ENCODE results near the gene JADE2. TPM values are rescaled to one million over a fixed set of nuclear protein-coding genes. Genes with fewer than 3 reads are reported as not detected.
A peak's percentile ranks its signal among the peaks of the same experiment; 100 is the strongest.

JADE2 gene
- total RNA-seq, 1 donor from 2014 or later = 5.2 TPM

DNA sequence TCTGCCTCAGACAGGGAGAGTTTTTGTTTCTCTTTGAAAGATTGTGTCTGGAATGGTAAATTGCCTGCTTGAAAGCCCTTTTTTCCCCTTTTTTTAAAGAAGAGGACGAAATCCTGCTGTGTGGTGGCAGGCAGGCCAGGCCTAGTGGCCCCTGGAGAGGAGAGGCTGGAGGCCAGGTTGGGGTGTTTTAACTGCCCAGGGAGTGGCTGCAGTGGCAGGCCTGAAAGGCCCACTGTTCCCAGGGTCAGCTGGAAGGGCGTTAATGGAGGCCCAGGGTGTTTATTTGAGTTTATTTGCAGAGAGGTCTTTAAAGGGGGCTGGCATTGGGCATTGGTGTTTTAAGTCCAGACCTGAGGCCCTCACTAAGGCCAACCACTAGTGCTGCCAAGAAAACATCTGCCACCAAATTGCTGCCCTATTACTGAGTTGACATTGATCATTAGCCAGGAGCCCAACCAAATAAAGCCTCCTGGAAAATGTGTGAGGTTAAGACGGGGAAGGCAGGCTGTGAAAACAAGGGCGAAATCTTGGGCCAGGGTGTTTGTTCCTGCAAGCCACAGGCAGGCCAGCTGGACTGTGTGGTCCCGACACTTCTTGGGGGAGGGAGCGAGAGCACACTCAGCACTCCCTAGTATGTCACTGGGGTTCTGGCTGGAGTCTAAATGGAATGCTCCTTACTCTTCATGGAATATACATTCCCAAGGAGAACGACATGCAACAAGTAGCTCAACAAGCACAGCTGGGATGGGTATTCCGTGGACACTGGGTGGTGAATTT, 5.0 kb downstream of the JADE2 start:
- peak; percentile 32 for DNase-seq

DNA sequence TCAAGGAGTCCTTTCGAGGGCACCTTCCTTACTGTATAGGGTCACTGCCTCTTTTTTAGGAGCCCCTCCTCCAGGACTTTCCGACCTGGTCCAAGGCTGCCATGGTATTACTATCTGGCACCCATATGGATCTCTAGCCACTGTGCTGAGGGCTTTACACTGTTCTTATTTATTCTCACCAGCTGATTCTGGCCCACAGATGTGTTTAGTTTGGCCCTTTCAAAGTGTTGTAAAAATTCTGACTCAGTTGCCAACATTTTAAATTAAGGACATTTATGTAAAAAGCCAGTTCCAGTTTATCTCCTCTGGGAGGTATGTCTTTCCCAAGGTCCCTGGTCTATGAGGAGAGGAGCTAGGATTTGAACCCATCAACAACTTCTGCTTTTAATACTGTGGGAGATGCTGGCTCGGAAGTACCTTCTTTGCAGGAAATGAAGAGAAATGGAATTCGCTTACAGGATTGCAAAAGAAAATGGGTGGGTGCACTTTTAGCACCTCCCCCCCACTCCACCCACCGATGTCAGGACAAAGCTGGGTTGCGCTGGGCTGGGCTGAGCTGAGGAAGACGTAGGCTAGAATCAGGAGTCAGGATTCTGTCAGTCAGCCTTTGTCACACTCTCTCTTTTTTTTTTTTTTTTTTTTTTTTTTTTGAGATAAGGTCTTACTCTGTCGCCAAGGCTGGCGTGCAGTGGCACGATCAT, 7.8 kb downstream of the JADE2 start:
- no peak for DNase-seq

DNA sequence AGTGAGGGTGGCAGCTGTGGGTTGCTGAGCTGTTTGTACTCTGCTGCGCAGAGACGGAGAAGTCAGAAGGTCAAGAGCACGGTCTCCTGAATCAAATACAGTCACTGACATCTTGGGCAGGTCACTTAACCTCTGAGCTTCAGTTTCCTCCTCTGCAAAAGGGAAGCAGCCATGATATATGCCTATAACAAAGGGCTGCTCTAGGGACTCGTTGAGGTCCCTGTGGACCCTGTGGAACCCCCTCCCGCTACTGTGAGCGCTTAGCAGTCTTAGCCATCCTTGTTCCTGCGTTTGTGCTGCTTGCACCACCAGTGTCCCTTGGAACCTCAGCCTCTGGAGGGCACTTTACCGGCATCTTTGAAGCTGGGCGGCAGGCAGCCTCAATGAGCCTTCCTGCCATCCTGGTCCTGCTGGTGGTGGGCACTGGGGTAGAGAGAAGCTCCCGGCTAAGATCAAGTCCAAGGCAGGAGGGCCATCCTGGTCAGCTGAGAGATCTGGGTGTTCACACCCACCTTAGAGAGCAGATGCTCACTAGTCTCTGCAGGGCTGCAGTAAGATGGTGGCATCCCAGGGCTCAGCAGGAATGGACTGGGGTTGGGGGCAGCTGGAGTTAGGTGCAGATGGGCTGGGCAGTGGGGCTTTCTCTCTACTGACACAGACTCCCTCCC, 8.7 kb downstream of the JADE2 start:
- DNase-seq = no peak

DNA sequence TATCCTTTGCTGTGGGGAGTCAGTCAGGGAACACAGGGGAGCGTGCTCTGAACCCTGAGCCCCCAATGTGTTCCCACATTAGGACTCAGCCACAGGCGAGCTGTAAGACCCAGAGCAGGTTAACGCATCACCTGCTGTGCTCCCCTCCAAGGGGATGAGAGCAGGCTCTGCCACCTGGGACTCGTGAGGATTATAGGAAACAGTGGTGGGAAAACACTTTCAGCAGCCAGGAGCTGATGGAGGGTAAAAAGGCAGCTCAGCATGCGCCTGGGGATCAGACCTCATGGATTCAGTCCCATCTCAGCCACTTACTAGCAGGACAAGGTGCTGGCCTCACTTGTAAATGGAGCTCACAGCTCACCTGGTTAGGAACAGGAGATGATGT, 9.2 kb downstream of the JADE2 start:
- no peak for DNase-seq

DNA sequence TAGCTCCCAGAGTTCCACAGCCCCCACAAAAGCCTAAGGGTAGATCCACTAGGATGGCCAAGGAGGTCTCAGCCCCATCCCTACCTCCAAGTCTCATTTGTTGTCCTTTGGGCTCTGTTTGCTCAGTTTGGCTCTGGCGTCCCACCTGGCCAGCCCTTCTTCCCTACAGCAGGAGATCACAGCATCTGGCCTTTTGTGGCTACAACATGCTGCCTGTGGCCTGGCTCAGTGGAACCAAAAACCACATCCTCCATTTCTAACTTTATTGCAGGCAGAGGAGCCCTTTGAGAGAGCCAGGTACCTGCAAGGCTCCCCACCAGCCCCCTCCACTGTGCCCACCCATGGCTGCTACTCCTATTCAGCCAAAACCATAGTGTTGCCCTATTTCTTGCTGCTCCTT, 11.4 kb downstream of the JADE2 start:
- no peak for DNase-seq

DNA sequence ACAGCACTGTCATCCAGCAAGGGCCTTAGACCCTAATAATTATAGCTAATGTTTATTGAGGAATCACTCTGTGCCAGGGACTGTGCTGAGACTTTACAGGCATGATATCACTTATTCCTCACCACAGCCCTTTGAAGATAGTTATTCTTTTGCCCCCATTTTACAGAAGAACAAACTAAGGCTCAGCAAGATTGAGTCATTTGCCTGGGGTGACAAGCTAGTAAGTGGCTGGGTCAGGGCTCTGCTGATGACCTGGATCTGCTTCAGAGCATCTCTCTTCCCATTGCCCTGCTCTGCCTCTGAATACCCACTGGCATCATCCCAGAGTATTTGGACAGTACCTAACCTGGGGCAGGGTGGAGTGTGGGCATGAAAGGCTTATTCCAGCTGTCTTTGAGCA, 11.8 kb downstream of the JADE2 start:
- no peak for DNase-seq

DNA sequence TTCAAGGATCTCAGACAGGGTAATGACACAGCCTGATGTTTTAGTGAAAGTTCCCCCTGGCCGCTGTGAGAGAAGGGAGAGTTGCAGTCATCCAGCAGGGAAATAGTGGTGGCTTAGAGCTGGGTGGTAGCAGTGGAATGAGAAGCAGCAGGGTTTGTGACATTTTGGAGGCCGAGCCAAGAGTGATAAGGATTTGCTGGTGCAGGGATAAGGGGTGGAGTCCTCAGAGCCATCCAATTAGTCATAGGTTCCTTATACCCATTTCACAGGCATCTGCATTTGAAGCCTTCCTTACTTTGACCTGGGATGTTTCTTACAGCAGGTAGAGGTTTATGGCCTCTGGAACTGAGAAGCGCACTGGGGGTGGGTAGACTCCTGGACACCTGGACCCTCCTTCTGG, 12.8 kb downstream of the JADE2 start:
- no peak for DNase-seq

DNA sequence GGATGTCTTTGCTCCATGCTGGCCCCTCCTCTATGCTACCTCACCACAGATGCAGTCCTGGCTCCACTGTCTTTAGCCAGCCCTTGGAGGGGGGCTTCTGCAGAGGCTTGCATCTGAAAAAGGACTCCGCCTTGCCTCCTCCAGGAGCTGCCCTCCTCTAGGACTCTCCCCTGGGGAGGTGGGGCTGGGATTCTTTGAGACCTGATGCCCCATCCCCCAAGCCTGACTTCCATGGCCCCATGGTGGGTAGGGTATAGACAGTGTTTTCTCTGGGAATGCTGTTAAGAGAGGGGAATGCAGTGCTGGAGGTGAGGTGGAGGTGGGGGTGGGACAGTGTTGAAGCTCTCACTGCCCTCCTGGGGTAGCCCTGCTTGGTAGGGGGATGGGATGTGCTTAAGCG, 14.3 kb downstream of the JADE2 start:
- DNase-seq = no peak

DNA sequence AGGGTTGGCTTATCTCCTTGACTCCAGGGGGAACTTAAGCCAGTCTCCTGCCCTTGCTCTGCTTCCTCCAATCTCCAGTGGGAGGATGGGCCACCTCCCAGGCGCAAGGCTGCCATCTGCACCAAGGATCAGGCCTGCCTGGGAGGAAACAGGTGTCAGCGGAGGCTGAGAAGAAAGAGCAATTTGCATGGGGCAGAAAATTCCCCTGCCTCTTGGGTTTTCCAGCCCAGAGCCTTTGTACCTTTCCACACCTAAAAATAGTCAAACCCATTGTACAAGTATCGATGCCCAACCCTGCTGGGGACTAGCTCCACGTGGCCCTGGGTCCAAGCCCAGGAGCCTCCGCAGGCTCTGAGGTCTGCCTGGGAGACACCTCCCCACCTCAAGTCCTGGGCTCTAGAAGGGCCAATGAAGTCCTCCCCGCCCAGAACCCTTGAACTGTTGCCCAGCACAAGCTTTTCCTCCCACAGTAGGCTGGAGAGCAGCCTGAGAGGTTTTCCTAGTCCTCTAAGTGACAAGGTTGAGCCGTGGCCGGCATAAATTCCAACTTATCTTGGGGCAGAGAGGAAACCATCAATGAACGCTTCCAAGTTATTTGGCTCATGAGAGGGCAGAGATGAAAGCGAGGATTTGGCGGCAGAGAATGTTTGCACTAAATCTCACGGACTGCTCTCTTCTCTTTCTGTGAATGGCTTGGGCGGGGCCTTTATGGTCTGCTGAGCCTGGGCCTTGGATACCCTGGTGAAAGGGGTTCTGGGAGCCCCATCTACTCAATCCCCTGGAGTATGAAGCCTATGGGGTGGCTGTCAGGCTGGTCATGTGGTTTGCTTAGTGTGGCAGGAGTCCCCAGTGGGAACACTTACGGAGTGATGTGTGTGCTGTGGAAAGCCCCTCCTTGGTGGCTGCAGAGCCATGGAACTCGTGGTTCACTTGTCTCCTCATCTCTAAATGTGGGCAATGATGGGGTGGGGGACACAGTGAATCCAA, 15.6 kb downstream of the JADE2 start:
- no peak for DNase-seq

DNA sequence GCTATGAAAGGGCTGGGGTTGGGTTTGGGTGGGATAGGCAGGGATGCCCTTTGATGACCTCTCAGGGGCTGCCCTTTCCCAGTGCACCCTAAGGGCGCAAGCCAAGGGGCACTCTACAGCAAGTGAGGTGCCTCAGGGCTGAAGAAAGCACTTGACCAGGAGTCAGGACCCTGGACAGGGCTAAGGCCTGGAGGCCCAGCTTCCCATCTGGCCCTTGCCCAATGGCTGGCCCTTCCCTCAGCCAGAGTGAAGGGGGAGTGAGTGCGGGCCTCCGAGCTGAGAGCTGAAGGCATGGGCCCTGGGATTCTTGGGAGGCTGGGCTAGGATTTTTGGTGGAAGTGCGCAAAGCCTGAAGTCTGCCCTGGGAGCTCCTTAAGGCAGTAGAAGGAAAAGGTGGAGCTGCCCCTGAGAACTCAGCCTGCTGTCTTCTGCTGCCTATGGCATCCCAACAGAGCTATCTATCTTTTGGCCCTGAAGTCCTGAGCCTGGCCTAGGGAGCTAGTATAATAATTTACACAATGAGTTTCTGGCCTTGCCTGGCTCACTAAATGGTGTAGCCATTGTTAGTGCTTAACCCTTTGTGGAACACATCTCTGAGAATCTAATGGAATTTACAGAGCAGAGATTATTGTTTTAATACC, 16.4 kb downstream of the JADE2 start:
- DNase-seq = peak; percentile 85

DNA sequence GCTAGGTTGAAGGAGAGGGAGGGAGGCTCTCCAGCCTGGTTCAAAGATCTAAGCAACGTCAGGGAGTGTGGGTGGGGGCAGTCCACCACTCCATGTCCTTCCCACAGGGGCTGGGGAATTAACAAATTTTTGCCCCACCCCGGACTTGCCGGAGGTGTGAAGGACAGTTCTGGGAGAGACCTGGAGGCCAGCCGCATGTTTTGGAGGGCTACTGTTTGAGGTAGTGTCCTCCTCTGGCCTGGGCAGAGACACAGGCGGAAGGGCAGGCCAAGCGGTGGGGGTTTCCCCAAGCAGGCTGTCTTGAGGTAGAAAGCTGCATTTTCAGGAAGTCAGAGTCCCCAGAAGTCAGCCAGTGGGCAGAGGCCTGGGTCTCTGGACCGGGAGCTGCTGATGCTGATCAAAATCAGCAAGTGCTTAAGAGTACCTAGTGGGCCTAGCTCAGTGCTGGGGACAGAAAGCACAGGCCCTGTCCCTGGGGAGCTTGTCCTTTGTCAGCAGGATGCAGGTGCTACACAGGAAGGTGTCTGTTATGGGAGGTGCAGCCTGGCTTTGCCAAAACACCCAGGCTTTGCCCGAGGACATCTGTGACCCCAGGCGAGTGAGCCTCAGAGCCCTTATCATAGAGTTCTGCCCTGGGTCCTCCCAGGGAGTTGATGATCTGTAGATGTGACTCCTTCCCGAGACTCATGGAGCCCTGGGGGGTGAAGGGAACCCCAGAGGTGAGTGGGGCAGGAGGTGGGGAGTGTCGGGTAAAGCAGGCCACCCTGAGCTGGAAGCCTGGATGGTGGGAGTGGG, 18.5 kb downstream of the JADE2 start:
- DNase-seq = no peak

DNA sequence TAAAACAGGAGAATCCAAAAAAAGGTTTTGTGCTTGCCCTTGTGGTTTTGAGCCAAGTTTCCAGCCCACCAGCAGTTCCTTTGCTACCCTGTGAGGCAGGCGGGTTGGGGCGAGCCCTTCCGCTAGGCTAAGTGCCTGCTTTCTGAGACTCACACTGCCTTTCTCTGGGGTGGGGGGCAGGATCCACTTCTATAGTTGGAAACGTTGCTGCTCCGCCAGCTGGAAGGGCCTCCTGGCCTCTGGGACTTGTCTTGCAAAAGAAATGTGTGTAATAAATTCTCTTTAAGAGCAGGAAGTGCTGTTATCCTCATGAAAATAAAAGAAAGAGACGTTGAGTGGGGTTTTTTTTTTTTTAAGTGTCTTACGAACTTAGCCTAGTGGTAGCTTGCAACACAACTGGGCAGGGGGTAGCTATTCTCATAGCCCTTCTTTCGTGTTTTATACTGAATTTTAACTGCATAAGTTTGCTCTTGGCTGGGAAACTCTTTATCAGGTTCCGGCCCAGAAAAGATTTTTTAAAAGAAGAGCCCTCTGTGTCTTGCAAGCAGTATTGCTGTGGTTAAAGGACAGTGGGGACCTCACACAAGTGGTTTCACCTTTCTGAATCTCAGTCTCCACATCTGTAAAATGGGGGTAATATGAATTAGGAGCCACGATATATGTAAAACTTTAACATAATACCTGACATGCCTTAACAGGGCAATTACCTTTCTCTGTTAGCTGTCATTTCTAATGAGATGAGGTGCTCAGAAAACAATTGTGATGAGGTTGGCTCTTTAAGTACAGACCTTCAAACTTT, 19.8 kb downstream of the JADE2 start:
- DNase-seq = peak; percentile 60

DNA sequence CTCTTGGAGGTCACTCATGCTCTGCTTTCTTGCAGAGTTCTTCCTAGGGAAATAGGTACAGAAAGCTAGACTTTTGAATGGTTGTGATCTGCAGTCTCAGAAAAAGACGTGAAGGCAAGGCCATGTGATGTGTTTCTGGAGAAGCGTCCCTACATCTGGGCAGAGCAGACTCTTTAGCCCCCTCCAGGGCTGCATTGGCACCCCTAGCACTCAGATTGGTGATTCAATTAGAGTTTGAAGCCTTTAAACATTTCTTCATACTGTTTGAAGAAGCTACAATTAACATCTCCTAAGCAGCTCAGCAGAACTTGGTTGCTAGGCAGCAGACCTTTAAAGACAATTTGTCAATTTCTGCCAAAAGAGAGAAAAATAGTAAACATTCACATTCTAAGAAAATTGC, 21.6 kb downstream of the JADE2 start:
- no peak for DNase-seq

DNA sequence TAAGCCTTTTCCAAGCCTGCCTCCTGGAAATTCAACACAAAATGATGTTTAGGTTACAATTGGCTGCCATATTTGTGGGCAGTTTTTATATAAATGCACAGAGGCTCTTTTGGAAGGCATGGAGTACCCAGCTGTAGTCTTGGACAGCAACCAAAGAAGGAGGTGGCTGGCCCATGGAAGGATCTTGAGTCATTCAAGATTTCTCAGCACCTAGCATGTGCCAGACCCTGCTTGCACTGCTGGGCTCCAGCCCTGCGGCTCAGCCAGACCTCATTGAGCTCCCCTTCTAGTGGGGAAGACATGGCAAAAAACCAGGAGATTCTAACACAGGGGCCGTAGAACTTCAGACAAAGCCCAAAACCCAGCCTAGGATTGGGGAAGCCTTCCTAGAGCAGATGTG, 22.1 kb downstream of the JADE2 start:
- peak; percentile 81 for DNase-seq

DNA sequence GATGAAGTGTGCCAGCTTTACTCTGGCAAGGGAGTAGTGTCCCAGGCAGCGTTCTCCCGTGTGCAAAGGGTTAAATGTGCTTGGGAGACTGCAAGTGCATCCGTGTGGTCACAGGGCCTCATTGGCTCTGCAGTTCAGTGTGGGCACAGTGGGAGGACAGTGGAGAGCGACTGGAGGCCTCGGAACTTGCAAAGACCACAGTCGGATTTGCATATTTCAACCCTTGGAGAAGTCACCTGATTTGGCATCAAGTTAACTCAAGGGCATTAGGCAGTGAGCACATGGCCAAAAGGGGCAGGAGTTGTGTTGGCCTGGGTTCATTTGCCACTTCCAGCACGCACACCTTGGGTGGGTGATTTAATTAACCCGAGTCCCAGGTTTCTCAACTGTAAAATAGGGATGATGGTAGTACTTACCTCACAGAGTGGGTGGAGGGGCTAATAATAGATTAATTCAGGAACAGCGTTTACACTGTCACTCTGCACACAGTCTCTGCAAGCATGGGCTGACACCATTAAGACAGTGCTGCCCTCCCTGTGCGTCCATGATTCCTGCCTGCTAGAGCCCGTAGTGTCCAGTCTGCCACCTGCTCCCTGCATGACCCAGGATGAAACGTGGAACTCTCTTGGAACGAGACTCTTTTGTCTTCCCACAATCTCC, 22.7 kb downstream of the JADE2 start:
- DNase-seq = no peak

DNA sequence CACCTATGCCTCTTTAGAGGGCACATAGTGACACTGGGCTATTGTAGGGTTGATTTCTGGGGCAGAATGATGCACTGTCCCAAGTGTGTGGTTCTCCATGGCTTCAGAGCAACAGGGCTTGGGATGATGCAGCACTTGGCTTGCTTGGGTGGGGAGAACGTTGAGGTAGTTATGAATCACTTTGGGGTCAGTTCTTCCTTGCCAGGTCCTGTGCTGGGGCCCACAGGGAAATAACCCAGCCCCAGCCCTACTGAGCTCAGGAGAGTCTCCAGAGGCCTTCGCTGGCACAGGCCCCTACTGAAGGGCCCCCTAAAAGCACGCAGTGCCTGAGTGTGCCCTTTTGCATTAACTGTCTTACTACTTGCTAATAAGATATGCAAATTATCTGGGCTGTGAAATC, 24.2 kb downstream of the JADE2 start:
- no peak for DNase-seq

DNA sequence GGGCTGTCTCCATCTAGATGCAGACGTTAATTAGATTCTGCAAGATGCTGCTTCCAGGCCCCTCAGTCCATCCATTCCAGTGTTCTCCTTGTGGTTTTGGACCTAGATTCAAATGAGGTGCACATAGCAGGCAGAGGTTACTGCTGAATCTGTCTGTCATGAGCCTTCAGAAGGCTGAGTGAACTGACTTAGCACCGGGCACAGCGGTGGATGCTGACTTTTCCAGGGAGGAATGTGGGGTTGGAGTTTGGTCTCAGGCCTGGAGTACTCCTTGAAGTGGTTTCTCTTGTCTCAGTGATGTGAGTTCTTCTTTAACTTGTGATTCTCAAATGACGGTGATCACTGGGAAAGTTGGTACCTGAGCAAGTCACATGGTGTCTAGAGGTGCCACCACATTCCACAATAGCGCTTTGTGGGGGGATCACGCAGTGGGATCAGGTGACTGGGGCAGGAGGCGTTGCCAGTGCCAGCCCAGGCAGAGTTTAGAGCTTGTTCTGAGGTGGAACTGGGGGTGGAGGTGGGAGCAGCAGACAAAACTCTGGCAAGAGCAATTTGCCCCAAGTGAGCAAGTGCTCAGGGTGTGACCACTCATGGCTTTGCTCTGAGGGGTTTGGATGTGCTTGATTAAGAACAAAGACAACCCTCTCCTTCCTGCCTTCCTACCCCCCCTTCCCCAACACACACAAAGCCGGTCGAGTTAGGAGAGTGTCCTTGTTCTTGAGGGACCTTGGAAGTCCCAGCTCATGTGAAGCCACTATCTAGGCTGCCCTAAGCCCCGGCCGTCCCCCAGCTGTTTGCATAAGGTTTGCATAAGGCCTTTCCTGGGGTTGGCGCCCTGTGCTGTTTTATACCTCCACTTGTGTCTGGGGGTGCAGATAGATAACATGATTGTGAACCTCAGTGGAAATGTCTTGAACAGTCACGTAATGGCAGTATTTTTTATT, 25.1 kb downstream of the JADE2 start:
- DNase-seq = no peak

DNA sequence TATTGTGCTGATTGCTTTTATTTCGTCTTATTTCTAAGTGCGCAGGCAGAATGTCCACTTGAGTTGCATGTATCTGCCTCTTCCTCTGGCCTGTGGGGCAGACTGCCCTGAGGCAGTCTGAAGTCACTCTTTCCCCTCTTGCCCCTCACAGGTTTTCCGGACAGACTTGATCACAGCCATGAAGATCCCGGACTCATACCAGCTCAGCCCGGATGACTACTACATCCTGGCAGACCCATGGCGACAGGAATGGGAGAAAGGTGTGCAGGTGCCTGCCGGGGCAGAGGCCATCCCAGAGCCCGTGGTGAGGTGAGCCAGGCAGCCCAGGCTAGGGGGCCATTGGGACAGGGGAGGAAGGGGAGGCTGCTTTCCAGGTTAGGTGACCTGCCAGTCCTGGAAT, 26.4 kb downstream of the JADE2 start:
- DNase-seq = no peak
